Measurements from ENCODE around the gene FBXL4.

Gene FBXL4

DNA sequence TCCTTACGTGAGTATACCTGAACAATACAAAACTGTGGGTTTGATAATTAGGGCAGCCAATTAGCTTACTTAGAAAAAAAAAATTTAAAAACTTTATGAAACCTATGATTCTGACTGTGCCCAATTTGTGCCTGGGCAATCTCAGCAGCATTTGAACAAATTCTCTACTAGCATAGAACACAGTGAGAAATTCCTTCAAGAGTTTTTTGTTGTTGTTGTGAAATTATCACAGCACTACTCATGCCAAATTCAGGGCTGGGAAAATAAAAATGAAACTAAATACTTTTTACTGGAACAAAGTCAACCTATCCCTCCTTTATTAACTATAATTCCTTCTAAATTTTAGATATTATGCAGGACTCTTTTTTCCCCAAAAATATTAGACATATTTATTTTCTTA, 70.5 kb downstream of the FBXL4 start:
- DNase-seq = no peak

- DNase-seq = no peak
Measured at GRCh38 chr6:98875375-98875774, 72.4 kb downstream of the FBXL4 start.

DNA sequence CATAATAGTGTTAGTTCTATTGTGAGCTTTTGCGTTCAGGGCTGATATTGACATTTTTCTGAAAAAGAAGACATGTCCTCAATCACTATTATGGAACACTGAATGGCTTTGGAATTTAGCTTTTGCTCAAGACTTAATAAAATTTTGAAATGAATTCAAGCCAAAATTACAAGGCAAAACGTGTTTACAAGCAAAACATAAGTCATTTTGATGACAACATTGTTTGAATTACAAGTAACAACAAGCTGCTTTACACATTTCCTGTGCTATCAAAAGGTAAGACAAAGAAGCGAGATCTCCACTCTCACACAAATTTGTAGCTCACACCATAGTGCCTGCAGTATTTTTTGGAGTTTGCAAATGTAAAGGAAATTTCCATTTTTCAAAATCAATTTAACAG, 75.9 kb downstream of the FBXL4 start:
- no peak for DNase-seq

- no peak for DNase-seq
Measured at GRCh38 chr6:98871057-98871456, 76.7 kb downstream of the FBXL4 start.

GRCh38 chr6:98864497-98864896, 83.2 kb downstream of the FBXL4 start:
- no peak for DNase-seq

- no peak for DNase-seq
Measured at GRCh38 chr6:98848539-98849242, 99.1 kb downstream of the FBXL4 start.

DNA sequence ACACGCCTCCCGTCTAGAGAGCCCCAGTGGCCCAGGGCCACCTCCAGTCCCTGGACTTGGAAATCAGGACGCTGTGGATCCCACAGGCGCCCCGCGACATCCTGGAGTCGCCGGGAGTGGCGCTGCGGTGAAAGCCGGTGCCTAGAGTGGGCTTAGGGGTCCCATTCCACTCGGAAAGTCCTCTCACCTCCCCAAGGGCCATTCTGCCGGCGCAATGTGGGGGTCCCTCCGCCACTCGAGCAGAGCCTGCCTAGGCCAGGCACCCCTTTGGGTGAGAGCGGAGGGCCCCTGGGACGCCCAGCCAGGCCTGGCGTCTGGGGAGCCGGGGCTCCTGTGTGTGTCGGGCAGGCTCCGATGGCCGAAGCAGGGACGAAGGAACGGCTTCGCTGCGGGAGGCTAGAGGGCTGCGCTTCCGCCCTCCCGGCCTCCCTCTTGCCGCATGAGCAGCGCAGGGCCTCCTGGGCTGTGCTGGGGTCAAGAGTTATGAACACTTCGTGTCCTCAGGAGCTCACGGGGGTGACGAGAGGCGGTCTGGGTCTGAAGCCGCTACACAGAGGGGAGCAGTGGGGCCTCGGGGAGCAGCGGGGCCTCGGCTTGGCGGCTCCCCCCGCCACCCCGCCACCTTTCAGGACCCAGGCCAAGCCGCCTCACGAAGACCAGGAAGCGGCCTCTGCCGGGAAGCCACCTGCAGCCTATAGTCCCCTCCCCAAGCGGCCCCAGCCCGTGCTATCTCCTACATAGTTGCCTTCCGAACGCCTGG, 99.8 kb downstream of the FBXL4 start:
- DNase-seq = no peak

- DNase-seq = no peak
Measured at GRCh38 chr6:98847416-98847778, 100.3 kb downstream of the FBXL4 start.

GRCh38 chr6:98846021-98846380, 101.7 kb downstream of the FBXL4 start:
- no peak for DNase-seq

GRCh38 chr6:98845211-98846020, 102.3 kb downstream of the FBXL4 start:
- peak; percentile 72 for DNase-seq

DNA sequence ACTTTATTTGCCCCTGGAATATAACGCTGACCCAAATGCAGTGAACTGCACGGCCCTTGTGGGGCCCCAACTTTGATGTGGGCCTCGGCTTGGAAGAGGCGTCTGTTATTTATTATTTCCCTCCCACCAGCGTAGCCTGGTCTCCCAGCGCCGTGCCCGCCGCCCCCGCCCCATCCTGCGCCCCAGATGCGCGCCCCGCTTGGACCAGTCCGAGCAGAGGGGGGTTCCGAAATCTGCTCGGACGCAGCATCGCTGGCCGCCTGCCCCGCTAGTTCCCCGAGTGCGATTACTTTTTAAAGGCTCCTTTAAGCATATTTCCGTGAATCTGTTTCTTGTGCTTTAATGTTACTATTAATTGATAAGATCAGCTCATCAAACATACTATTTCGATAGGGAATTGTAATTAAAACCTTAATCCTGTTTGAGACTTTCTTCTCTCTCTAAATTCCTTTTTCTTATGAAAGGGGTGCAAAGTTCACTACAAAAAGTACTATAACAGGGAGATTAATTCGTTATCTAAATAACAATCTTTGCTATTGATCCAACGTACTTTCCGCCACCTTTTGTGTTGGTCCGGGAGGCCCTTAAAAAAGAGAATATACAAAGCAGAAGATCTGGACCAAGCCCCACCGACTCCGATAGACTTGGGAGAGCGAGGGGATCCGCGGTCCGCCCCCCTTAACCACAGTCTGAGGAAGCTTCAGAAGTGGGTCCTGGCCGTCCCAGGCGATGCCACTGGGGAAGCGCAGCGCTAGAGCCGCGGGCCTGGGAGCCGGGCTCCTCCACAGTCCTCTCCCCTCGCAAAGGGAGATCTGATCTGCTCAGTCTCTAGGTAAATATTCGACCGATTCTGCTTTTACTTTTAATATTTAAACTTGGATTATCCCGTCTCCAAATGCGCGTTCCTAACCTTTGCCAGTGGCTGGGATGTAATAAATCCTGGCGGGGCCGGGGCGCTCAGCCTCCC, 103.2 kb downstream of the FBXL4 start:
- no peak for DNase-seq

DNA sequence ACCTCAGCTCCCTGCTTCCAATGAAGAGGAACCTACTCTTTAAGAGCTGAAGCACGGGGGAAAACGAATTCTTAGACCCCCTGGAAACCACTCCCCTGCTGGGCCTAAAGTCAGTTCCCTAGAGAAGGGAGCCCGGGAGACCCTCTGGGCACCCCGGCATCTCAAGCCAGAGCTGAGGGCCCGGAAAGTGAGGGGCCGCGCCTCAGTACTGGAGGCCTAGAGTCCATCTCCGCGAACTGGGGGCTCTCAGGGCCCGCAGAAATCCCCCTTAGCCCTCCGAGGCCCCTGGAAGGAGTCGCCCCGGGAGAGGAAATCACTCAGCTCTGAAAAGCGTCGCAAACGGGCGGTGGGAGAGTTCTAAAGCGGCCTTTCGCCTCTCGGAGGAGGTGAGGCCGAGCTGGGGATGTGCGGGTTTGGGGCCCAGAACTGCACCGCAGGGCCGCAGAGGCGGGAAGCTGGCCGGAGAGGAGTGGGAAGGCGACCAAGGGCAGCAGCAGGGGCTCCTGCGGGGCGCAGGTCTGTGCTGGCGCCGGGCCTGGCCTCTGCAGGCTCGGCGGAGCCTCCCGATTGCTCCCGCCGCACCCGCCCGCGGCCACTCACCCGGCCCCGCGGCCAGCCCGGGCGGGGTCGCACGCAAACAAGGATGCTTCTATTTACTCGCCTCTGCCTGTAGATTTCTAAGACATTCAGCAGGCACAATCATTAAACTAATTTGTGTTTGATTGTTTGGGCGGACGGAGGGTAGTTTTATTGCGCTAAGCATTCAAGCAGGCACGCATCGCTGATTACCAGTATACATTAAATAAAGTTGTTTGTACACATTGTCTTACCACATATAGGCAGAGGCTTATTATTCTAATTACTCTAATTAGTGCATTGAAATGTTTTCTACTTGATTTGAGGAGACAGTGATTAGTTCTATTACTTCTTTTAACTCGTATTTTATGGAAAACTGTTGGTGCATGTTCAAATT, 104.2 kb downstream of the FBXL4 start:
- DNase-seq = no peak

DNA sequence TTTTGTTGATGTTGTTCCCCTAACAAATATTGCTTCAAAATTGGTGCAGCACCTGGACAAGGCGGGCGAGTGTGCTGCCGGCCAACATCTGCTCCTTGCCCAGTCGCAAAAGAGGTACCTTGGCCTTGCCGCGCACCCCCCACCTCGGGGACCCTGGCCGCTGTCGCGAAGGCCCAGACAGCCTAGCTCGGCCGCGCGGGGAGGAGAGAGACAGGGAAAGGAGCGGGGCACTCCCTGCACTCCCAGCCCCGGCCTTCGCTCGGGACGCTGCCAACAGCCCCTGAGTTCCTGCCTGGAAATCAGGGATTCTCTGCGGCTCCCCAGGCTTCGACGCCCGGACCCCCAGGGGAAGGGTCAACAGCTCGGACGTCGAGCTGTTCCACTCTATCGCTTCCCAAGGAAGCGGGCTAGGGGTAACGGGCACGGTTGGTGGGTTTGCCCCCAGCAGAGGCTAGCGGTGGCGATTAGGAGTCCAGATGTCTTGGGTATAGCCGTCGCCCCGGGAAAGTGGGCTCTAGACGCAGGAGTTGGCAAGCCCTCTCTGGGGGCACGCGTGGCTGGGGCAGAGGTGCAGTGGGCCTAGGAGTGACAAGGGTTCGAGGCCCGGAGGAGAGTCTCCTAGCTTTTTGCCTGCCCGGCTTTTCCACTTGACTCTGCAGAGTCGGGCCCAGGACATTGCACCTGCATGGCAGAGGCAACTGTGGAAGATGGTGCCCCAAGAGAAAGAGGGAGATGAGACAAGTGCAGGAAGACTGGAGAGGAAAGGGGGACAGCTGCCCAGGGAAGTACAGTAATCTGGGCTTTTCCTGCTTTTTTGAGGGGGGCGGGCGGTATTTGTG, 105.2 kb downstream of the FBXL4 start:
- DNase-seq = no peak

- no peak for DNase-seq
Measured at GRCh38 chr6:98841621-98842341, 106.0 kb downstream of the FBXL4 start.

DNA sequence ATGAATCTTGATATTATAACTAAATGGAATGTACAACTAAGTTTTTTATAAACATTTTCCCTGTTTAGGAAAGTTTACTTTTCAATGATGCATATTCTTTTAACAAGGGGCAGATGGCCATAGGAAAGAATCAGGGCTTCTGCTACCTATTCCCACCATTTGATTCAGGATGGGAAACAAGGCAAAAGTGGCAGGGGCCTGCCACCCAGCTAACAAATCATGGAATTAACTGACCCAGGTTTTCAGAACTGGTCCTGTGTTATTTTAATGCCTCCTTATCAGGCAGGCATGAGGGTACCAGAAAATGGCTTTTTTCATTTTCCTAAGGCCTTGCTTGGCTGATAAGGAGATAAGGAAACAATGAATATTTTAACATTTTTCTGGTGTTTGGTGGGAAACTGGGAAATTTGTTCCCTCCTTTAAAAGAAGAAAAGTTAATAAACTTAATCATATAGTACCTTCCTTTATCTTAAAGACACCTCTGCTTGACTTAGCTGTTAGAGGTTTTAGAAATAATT, 106.7 kb downstream of the FBXL4 start:
- no peak for DNase-seq

DNA sequence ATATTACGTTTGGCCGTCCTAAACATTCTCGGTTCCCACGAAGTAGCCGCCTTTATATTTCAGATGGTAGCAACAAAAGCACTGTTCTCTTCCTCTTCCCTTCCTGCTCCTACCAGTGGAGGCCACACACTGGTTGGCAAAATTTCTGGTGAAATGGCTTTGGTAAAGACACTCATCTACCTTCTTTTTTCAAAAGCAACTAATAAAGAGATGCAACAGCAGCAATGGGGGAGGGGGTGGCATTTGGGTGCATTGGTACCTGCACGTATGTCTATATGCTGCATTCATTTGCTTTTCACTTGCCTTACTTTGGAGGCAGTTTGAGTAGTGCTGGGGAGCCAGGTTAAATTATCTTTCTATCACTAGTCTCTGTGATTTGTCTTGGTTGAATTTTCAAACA, 107.4 kb downstream of the FBXL4 start:
- no peak for DNase-seq

DNA sequence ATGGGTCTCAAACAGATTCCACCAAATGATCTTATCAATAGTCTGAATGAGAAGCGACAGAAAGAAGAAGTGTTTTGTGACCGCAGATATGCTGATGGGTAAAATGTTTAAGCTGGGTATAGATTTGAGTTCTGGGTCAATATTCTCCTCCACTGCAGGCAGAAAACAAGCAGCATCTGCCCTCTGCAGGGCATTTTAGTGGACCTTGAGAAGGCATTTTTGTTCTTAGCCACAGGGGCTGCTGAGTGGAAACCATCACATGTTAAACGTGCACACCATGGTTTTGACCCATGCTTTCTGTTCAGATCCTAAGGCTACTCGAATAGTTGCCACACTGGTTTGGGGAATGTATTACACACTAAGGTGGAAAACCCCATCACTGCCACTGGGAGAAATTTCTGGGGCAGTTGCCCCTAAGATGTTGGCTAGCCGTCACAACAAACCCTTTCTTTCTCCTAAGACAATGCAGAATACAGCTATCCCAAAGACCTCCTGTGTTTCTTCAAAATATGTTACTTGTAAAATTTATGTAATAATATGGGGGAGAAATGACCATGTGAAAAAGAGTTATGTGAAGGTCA, 107.9 kb downstream of the FBXL4 start:
- DNase-seq = no peak

- DNase-seq = no peak
Measured at GRCh38 chr6:98838975-98839374, 108.8 kb downstream of the FBXL4 start.

DNA sequence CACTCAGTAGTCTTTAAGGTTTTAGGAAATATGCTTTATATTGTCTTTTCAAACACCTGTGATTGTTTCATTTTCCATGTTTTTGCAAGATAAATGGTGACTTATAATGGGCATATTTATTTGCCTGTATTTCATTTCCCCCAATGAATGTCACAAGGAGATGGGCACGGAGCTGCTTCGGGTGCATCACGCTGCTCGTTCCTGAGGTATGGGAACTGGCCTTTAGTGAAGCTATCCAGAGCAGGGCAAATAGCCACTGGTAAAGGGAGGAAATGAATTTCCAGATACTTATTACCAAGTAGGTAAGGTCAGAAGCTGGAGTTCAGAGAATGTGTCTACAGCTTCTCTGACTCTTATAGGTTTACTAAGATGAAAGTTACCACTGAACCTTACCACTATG, 109.7 kb downstream of the FBXL4 start:
- DNase-seq = no peak

Data from 8988T (cell line).